NCI-H128 (cell line): ENCODE data around the gene ABCA13.

Experiments
- DNase-seq: peaks from one replicate; lab custom pipeline; 2025; ENCODE audit not compliant: unreplicated experiment; lab: John Stamatoyannopoulos, UW

Gene ABCA13

GRCh38 chr7:48505466-48505865 lies 334.2 kb downstream of the ABCA13 start:
- DNase-seq: no peak

- DNase-seq: no peak
Observed at GRCh38 chr7:48506569-48506968, 335.3 kb downstream of the ABCA13 start.

- no peak for DNase-seq
Observed at GRCh38 chr7:48511080-48511479, 339.8 kb downstream of the ABCA13 start.

GRCh38 chr7:48512892-48513291 lies 341.6 kb downstream of the ABCA13 start:
- DNase-seq: no peak

- no peak for DNase-seq
Observed at GRCh38 chr7:48515171-48515570, 343.9 kb downstream of the ABCA13 start.

GRCh38 chr7:48518092-48518491 lies 346.8 kb downstream of the ABCA13 start:
- DNase-seq: no peak

GRCh38 chr7:48522692-48523091 lies 351.4 kb downstream of the ABCA13 start:
- DNase-seq: no peak

- no peak for DNase-seq
Observed at GRCh38 chr7:48525736-48526732, 354.8 kb downstream of the ABCA13 start.

GRCh38 chr7:48528646-48529045 lies 357.4 kb downstream of the ABCA13 start:
- DNase-seq: no peak

GRCh38 chr7:48537561-48537960 lies 366.3 kb downstream of the ABCA13 start:
- DNase-seq: no peak

- no peak for DNase-seq
Observed at GRCh38 chr7:48540746-48541145, 369.5 kb downstream of the ABCA13 start.

- no peak for DNase-seq
Observed at GRCh38 chr7:48548667-48549066, 377.4 kb downstream of the ABCA13 start.

GRCh38 chr7:48551652-48552051 lies 380.4 kb downstream of the ABCA13 start:
- no peak for DNase-seq

GRCh38 chr7:48563334-48563733 lies 392.1 kb downstream of the ABCA13 start:
- DNase-seq: no peak

GRCh38 chr7:48575516-48575915 lies 404.3 kb downstream of the ABCA13 start:
- no peak for DNase-seq

GRCh38 chr7:48587475-48587874 lies 416.2 kb downstream of the ABCA13 start:
- DNase-seq: no peak

GRCh38 chr7:48594349-48594748 lies 423.1 kb downstream of the ABCA13 start:
- no peak for DNase-seq

GRCh38 chr7:48595756-48596155 lies 424.5 kb downstream of the ABCA13 start:
- DNase-seq: no peak

- DNase-seq: no peak
Observed at GRCh38 chr7:48610705-48611104, 439.4 kb downstream of the ABCA13 start.

- DNase-seq: no peak
Observed at GRCh38 chr7:48611993-48612392, 440.7 kb downstream of the ABCA13 start.

GRCh38 chr7:48617508-48617907 lies 446.2 kb downstream of the ABCA13 start:
- DNase-seq: no peak

- DNase-seq: no peak
Observed at GRCh38 chr7:48617993-48618392, 446.7 kb downstream of the ABCA13 start.

- no peak for DNase-seq
Observed at GRCh38 chr7:48621076-48621475, 449.8 kb downstream of the ABCA13 start.
